Epithelial cell of esophagus (primary cell): Measurements from ENCODE around the gene FKTN.

Source experiments
- DNase-seq: peaks from one replicate; pipeline ENCODE4 v3.0.0; 2010; ENCODE audit warnings: low read depth
- H3K4me3 ChIP-seq: 2 replicates; pipeline ENCODE4 v1.5.1; 2011; ENCODE audit warnings: mild to moderate bottlenecking, low read length, control low read depth
- TF ChIP-seq, protein P1 (sequence below): IDR thresholded peaks from 2 replicates; pipeline ENCODE4 v1.5.1; 2011; ENCODE audit warnings: low read depth, mild to moderate bottlenecking, low read length, control low read depth, inconsistent platforms; ENCODE audit not compliant: insufficient read depth; ENCODE audit errors: missing control alignments

FKTN gene

DNA sequence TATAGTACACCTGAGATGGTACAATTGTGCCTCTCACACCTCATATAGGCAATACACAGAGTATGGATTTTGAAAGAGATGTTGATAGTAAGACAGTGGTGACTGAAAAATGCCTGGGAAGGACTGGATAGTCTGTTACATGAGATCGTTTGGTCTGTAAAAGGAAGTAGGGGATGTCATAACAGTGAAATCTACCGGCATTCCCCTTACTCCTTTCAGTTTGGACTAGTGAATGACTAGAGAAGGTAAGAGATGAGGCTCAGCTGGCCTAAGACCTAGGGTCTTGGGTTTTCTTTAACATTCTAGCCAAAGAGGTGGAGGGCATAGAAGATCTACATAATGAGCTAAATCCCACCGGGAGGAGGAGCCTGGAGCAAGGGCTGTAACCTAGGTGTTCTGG is 112.4 kb downstream of the FKTN start:
- TF ChIP-seq, protein P1, sequence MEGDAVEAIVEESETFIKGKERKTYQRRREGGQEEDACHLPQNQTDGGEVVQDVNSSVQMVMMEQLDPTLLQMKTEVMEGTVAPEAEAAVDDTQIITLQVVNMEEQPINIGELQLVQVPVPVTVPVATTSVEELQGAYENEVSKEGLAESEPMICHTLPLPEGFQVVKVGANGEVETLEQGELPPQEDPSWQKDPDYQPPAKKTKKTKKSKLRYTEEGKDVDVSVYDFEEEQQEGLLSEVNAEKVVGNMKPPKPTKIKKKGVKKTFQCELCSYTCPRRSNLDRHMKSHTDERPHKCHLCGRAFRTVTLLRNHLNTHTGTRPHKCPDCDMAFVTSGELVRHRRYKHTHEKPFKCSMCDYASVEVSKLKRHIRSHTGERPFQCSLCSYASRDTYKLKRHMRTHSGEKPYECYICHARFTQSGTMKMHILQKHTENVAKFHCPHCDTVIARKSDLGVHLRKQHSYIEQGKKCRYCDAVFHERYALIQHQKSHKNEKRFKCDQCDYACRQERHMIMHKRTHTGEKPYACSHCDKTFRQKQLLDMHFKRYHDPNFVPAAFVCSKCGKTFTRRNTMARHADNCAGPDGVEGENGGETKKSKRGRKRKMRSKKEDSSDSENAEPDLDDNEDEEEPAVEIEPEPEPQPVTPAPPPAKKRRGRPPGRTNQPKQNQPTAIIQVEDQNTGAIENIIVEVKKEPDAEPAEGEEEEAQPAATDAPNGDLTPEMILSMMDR = no peak
- no peak for DNase-seq

GRCh38 chr9:105670775-105671174 is 112.8 kb downstream of the FKTN start:
- no peak for DNase-seq
- TF ChIP-seq, protein P1 = no peak
- H3K4me3 ChIP-seq = no peak overlapping the region

More for the DNA sequence above, 112.4 kb downstream of the FKTN start:
- no peak overlapping the region for H3K4me3 ChIP-seq

DNA sequence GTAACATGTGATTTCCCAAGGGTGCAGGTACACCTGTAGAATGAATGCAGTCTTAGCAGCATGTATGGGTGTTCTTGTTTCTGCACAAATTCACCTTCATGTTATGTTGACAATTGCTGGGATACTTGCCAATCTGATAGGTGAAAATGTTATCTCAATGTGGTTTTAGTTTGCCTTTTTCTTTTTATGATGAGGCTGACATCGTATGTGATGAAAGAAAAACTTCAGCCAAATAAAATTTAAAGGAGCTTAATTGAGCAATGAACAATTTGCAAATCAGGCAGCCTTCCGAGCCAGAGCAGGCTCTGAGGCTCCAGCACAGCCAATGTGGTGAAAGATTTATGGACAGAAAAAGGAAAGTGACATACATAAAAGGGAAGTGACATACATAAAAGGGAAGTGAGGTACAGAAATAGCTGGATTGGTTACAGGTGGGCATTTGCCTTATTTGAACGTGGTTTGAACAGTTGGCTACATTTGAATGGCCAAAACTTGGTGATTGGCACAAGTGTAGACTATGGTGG is 114.8 kb downstream of the FKTN start:
- DNase-seq = no peak
- TF ChIP-seq, protein P1 = no peak
- no peak overlapping the region for H3K4me3 ChIP-seq

DNA sequence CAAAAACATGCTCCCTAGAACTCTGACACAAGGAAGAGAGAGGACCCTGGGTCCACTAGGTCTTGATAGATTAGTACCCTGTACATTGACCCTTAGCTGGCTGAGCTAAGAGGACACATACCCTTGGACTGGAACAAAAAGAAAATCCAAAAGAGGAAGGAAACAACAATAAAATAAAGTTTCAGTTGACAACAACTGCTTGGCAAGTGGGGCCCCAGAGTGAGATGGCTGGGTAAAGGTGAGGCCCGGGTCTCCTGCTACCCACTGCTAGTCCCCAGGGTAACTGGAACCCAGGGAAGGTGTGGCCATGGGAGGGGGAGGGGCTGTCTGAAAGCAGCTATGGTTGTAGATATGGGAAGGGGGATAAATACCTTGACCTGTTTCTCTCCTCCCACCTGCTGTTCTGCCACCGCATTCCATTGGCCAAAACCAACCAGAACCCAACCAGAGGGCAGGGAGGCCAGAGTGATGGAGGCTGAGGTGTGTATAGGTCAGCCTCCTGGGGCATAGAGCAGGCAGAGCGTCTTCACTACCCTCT is 116.0 kb downstream of the FKTN start:
- no peak for DNase-seq
- no peak overlapping the region for H3K4me3 ChIP-seq
- TF ChIP-seq, protein P1 = no peak

DNA sequence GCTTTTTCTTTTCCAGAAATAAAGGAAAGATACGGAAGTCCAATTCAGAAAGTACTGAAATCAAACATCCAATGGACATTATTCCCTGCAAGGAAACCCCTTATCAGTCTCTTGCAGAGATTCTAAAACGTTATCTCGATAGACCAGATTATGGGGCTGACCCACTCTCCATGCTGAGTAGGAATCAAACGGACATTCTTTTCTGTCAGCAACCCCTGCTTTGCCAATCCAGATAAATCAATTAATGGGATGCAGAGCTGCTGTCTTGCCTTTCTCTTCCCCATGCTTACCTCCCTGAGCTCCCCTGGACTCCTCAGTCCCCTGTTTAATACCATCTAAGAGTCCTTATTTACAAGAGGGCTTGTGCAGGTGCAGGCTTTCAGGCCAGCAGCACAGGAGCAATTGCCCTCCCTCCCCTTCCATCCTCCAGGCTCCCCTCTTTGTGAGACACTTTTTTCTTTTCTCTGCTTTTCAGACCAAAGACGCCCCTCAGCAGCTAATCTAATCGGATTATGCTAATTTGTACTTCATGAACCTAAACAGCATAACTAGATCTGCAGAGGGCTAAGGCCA is 118.5 kb downstream of the FKTN start:
- TF ChIP-seq, protein P1 = no peak
- no peak for DNase-seq
- no peak overlapping the region for H3K4me3 ChIP-seq

DNA sequence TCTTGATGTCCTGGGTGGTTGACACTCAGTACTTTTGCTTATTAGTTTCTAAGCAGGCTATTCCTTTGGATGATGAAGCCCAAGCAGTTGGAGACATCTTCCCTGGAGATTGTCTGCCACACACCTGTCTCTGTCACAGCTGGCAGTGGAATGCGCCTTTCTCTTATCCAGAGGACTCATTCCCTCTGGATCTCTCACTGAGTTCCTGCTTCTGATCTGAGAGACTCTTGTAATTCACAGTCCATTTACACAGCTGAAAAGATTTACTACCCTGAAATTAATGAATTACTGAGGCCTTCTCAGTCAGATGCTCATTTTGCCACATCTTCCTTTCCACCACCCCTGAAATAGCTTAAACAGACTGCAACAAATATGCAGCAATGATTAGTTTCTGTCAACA is 120.2 kb downstream of the FKTN start:
- TF ChIP-seq, protein P1 = no peak
- no peak overlapping the region for H3K4me3 ChIP-seq
- DNase-seq = no peak

- H3K4me3 ChIP-seq = no peak overlapping the region
- TF ChIP-seq, protein P1 = no peak
- DNase-seq = no peak
Measured at GRCh38 chr9:105678781-105679180, 120.8 kb downstream of the FKTN start.
